GM21360 (cell line): ENCODE data around the gene SHISA8.
A peak's percentile ranks its signal among the peaks of the same experiment; 100 is the strongest.

ENCODE experiments used
- ATAC-seq: cut with Tn5 transposase; IDR thresholded peaks from one replicate; pipeline ENCODE4 v1.9.1; 2021; ENCODE audit warnings: mild to moderate bottlenecking, moderate library complexity; ENCODE audit not compliant: unreplicated experiment

Gene SHISA8

DNA sequence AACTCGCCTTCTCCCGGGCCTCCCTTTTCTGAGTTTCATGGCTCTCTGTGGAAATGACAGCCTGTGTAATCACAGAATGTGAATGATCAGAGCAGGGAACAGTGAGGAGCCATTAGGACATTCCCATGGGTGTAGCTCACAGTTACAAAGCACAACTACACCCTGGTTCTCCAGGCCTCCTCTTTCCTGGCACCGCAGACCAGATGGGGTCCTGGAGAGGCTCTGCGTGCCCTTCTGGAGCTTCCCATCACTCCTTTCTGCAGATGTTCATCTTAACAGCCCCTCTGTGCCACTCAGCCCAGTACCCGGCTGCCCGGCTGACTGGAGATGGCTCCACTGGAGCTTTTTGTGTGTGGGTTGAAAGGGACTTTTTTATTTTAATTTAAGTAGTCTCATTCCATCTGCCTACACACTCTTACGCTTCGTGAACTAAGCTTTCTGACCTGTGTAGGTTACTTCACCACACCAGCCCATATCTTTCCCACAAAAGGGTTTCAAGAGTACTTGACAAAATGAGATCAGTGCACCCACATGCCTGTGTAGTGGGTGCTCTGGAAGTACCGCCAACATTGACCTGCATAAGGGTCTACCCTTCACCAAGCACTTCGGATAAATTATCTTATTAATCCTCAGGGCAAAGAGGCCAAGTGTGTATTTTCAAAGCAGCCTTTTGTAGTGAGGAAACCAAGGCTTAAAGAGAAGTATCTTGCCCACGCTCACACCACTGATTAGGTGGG, 52.2 kb downstream of the SHISA8 start:
- ATAC-seq = peak; percentile 48

DNA sequence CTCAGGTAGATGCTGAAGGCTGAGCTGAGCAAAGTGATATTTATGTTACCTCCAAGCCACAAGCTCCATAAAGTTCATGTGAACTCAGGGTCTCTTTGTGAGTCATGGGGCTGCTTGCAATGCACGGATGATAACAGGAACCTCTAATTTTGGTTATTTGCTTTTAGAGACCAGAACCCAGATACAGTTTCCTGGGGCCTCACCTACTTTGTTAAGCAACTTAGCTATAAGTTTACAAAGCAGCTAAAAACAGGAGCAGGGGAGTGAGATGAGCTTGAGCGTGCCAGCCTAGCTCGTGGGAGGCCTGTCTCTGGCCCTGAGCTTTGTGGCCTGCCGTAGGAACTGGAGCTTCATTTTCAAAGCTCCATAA, 52.7 kb downstream of the SHISA8 start:
- ATAC-seq = peak; percentile 32
